Thyroid gland (tissue), 4 donors: Measurements from ENCODE around the gene TLL1.

Experiments
- POLR2A ChIP-seq, 2 donors: fragments of 450-650 bp; IDR thresholded peaks; one replicate each; pipeline ENCODE4 v1.6.1; 2017; ENCODE audit warnings: antibody characterized with exemption in 2 of 2, mild to moderate bottlenecking in 2 of 2, moderate library complexity in 1 of 2
- TF ChIP-seq, protein P1 (sequence below), 6 experiments: fragments of 200-600 bp in 3 of 6; fragments of 450-650 bp in 3 of 6; sonication (generic) in 3 of 6; IDR thresholded peaks; one replicate each; pipeline ENCODE4 v1.5.1; 2016 to 2019; ENCODE audit warnings: antibody characterized with exemption in 6 of 6, mild to moderate bottlenecking in 2 of 6, inconsistent platforms in 1 of 6, moderate library complexity in 1 of 6

DNA sequence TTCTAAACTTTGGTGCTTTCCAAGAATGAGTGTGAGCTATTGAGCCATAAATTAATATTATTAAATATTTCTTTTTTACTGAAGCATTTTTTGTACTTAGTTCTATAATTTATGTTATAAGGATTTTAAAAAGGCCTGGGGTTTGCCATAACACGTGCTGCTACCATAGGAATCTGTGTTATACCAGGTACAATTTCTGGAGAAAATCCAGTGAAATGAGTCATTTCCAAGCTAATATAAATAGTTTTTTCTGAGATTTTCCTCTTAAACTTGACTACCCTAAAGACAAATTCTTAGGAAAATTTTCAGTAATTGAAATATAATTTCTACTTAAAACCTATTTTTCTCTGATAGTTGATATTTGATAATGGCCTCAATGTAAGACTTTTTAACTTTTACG lies 130.8 kb downstream of the TLL1 start:
- TF ChIP-seq, protein P1, sequence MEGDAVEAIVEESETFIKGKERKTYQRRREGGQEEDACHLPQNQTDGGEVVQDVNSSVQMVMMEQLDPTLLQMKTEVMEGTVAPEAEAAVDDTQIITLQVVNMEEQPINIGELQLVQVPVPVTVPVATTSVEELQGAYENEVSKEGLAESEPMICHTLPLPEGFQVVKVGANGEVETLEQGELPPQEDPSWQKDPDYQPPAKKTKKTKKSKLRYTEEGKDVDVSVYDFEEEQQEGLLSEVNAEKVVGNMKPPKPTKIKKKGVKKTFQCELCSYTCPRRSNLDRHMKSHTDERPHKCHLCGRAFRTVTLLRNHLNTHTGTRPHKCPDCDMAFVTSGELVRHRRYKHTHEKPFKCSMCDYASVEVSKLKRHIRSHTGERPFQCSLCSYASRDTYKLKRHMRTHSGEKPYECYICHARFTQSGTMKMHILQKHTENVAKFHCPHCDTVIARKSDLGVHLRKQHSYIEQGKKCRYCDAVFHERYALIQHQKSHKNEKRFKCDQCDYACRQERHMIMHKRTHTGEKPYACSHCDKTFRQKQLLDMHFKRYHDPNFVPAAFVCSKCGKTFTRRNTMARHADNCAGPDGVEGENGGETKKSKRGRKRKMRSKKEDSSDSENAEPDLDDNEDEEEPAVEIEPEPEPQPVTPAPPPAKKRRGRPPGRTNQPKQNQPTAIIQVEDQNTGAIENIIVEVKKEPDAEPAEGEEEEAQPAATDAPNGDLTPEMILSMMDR (IDR thresholded peaks at IDR 0.05), result no peak
- TF ChIP-seq POLR2A (IDR thresholded peaks at IDR 0.05), result no peak
